Endometrial microvascular endothelial cells (primary cell): ENCODE measurements around the gene DDX21. TPM values are rescaled to one million over a fixed set of nuclear protein-coding genes. Genes with fewer than 3 reads are reported as not detected.

Experiments
- total RNA-seq: library from RNA; depleted of rRNA; stranded (reverse); fragments of >200 nt; gene quantifications from one replicate; pipeline ENCODE4 v1.2.3, GENCODE V29; 2015; ENCODE audit errors: inconsistent ontology term

The DDX21 gene
- total RNA-seq, 1 donor from 2014 or later = 135 TPM

Other genes with a start within 250 kb of the DDX21 start
- gene CCAR1, start 234.9 kb upstream of the DDX21 start, total RNA-seq = 36.1 TPM
- gene STOX1, start 128.6 kb upstream of the DDX21 start, total RNA-seq = not detected
- 33.4 TPM for gene DDX50, start 54.9 kb upstream of the DDX21 start, total RNA-seq
- gene KIFBP, start 32.6 kb downstream of the DDX21 start, total RNA-seq = 58.4 TPM
- 1,694 TPM for gene SRGN, start 131.9 kb downstream of the DDX21 start, total RNA-seq
- gene VPS26A, start 168.0 kb downstream of the DDX21 start, total RNA-seq = 38.1 TPM
- 41.4 TPM for gene SUPV3L1, start 224.1 kb downstream of the DDX21 start, total RNA-seq